Umbilical cord (tissue), 2 donors: ENCODE data around the gene KLC4. TPM values are rescaled to one million over a fixed set of nuclear protein-coding genes. Genes with fewer than 3 reads are reported as not detected.
"Not testable (repeated sequence)": the region's sequence is repeated elsewhere in the genome, so short reads cannot be mapped to it uniquely, and the experiment has no call there.

Source experiments
- DNase-seq: peaks from one replicate; pipeline ENCODE4 v3.0.0-alpha.2; 2015; ENCODE audit warnings: low spot score
- total RNA-seq: library from RNA; depleted of rRNA; stranded (reverse); fragments of >200 nt; gene quantifications from one replicate; pipeline ENCODE4 v1.2.3, GENCODE V29; 2014; ENCODE audit warnings: low replicate concordance; ENCODE audit not compliant: insufficient read depth

KLC4 gene
- total RNA-seq, 1 donor from 2014 or later = 14.4 TPM

- no peak for DNase-seq
Measured at GRCh38 chr6:43035495-43036194, 23.8 kb upstream of the KLC4 start.

- no peak for DNase-seq
Measured at GRCh38 chr6:43036712-43037111, 22.7 kb upstream of the KLC4 start.

GRCh38 chr6:43037197-43037596 is 22.2 kb upstream of the KLC4 start:
- DNase-seq = no peak

GRCh38 chr6:43037706-43038105 is 21.7 kb upstream of the KLC4 start:
- no peak for DNase-seq

- no peak for DNase-seq
Measured at GRCh38 chr6:43038727-43039126, 20.7 kb upstream of the KLC4 start.

GRCh38 chr6:43040542-43041257 is 18.7 kb upstream of the KLC4 start:
- DNase-seq = no peak

- not testable (repeated sequence) for DNase-seq
Measured at GRCh38 chr6:43041475-43041874, 18.0 kb upstream of the KLC4 start.

- DNase-seq = no peak
Measured at GRCh38 chr6:43043310-43043709, 16.1 kb upstream of the KLC4 start.

- DNase-seq = no peak
Measured at GRCh38 chr6:43045371-43045930, 14.0 kb upstream of the KLC4 start.

- no peak for DNase-seq
Measured at GRCh38 chr6:43047998-43048397, 11.4 kb upstream of the KLC4 start.

GRCh38 chr6:43050981-43051380 is 8.4 kb upstream of the KLC4 start:
- no peak for DNase-seq

DNA sequence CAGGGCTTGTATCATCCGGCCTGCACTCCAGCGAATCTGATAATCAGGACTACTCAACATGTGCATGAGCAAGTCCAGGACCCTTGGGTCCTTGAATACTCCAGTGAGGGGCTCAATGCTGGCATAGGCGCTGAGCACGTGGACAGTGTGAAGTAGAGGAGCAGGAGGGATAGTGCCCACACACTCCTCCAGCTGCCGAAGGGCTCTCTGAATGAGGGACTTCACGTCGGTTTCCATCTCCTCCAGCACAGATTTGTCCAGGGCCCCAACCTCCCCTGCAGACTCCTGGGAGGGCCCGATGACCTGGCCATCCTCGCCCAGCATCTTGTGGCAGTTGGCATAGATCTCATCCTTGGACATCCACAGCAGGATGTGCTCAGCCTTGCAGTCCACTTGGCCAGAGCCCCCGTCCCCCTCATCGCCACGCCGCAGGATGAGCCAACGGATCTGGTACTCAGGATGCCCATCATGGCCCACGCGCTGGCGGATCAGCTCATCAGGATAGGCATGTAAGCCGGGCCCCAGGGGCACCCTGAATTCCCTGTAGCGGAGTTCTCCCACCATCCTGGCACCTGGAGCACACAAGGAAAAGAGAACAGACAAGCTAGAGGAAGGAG is 7.1 kb upstream of the KLC4 start:
- peak; percentile 37 for DNase-seq

DNA sequence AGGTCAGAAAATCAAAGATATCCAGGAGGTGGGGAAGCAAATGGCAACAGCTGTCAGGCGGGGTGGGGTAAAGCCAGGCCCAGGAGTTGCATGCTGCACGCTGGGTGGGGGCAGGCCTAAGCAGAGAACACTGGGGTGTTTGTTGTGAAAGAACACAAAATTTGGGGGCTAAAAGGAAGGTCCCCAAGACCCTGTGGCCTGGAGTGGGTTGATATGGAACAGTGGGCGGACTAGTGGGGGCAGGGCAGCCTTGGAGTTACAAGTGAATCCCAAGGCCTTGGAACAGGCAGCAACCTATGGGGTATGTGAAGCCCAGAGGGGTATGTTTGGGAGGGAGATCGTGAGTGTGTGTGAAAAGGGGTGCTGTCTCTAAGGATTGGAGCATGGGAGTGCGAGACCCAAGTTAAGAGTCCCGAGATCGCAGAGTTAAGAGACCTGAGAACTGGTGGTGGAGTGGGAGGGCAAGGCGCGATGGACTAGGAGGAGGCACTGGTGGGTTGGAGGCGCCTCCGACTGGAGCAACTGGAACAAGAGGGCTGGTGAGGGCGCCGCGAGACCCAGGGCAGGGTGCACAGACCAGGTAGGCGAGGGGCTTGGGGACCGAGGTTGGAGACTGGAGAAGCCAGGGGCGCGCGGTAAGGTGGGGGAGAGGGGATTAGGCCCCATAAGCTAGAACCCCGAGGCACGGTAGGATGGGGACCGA is 6.4 kb upstream of the KLC4 start:
- DNase-seq = peak; percentile 57

- peak; percentile 99 for DNase-seq
Measured at GRCh38 chr6:43053545-43054205, 5.8 kb upstream of the KLC4 start, which contains the start of gene CUL7. CUL7 (minus strand) TSS chr6:43053851; CDS start chr6:43052788, 1,063 bp downstream.

DNA sequence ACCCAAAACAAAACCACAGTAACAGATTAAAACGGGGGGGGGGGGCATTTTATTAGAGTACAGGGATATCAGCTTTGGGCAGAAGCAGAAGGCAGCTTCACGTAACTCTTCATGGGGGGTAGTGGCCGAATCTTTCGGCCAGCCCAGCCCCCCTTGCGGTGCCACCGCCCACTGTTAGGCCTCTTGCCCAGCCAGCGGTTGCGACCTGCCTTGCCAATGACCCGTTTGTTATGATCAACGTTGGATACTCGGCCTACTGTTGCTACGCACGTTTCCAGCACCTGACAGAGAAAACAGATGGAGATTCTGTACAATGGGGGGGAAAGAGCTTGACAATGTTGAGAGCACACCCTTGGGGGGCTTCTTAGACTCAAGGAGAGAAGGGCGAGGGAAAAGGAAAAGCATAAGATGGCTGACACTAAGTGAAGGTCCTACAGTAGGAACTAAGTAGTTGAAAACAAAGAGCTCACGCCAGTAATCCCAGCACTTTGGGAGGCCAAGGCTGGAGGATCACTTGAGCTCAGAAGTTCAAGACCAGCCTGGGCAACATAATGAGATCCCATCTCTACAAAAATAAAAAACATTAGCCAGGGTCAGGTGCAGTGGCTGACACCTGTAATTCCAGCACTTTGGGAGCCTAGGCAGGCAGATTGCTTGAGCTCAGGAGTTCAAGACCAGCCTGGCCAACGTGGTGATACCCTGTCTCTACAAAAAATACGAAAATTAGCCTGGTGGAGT is 5.1 kb upstream of the KLC4 start:
- DNase-seq = no peak

DNA sequence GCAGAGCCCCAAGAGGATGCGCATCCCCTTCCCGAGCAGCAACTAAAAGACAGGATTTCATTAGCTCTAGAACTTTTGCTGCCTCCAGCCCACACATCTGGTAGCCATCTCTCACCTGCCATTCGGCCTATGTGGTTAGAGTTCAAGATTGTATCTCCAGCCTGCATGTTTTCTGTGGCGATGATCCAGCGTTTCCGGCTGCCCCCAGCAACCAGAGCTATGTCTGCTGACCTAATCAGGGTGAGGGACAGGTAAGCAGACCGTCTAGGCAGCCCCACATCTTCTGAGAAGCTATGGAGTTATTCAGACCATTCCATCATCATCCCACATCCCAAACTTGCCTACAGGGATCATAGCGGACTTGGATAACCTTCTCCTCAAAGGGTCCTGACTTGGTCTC is 3.5 kb upstream of the KLC4 start:
- DNase-seq = no peak

- no peak for DNase-seq
Measured at GRCh38 chr6:43058531-43058930, 900 bp upstream of the KLC4 start.

GRCh38 chr6:43060034-43060754 is 763 bp downstream of the KLC4 start:
- DNase-seq = peak; percentile 25

GRCh38 chr6:43060755-43061633 is 1.6 kb downstream of the KLC4 start:
- no peak for DNase-seq
